Right renal cortex interstitium (tissue), 3 donors: ENCODE results near the gene NOX4. TPM values are rescaled to one million over a fixed set of nuclear protein-coding genes. Genes with fewer than 3 reads are reported as not detected.
"Not testable (repeated sequence)": the region's sequence is repeated elsewhere in the genome, so short reads cannot be mapped to it uniquely, and the experiment has no call there.

Source experiments
- DNase-seq, 3 donors: peaks; one replicate each; pipeline ENCODE4 v3.0.0-alpha.2; 2013; ENCODE audit warnings: low read depth in 3 of 3, low spot score in 2 of 3
- polyA plus RNA-seq, 3 donors: library from polyadenylated mRNA; unstranded; fragments of 120-200 nt; gene quantifications; one replicate each; pipeline ENCODE4 v1.2.1, GENCODE V29; 2013; ENCODE audit not compliant: insufficient read length in 3 of 3

NOX4 gene
- polyA plus RNA-seq, 3 donors: 50.2 to 65.6 (median 55.4) TPM

GRCh38 chr11:89463266-89463780 is 27.9 kb downstream of the NOX4 start:
- no peak for DNase-seq

GRCh38 chr11:89458716-89459115 is 32.5 kb downstream of the NOX4 start:
- DNase-seq: no peak

- no peak for DNase-seq
These were observed 34.0 kb downstream of the NOX4 start for GRCh38 chr11:89457190-89457589.

GRCh38 chr11:89456681-89457080 is 34.5 kb downstream of the NOX4 start:
- no peak for DNase-seq

- DNase-seq: no peak
These were observed 38.4 kb downstream of the NOX4 start for GRCh38 chr11:89452780-89453179.

GRCh38 chr11:89447845-89448244 is 43.3 kb downstream of the NOX4 start:
- no peak for DNase-seq

GRCh38 chr11:89443361-89444322 is 47.5 kb downstream of the NOX4 start:
- no peak for DNase-seq

GRCh38 chr11:89442801-89443200 is 48.4 kb downstream of the NOX4 start:
- DNase-seq: no peak

- DNase-seq: no peak
These were observed 49.6 kb downstream of the NOX4 start for GRCh38 chr11:89441606-89442005.

- DNase-seq: no peak
These were observed 53.9 kb downstream of the NOX4 start for GRCh38 chr11:89437317-89437716.

- DNase-seq: no peak
These were observed 55.1 kb downstream of the NOX4 start for GRCh38 chr11:89436071-89436470.

- no peak for DNase-seq
These were observed 57.9 kb downstream of the NOX4 start for GRCh38 chr11:89433278-89433677.

GRCh38 chr11:89432182-89432581 is 59.0 kb downstream of the NOX4 start:
- DNase-seq: not testable (repeated sequence)

GRCh38 chr11:89426501-89426900 is 64.7 kb downstream of the NOX4 start:
- DNase-seq: not testable (repeated sequence)

- no peak for DNase-seq
These were observed 69.5 kb downstream of the NOX4 start for GRCh38 chr11:89421718-89422117.

- DNase-seq: no peak
These were observed 70.2 kb downstream of the NOX4 start for GRCh38 chr11:89420981-89421380.

GRCh38 chr11:89416961-89417360 is 74.2 kb downstream of the NOX4 start:
- no peak for DNase-seq

- not testable (repeated sequence) for DNase-seq
These were observed 80.1 kb downstream of the NOX4 start for GRCh38 chr11:89411112-89411511.

GRCh38 chr11:89410666-89411065 is 80.5 kb downstream of the NOX4 start:
- not testable (repeated sequence) for DNase-seq

- not testable (repeated sequence) for DNase-seq
These were observed 82.7 kb downstream of the NOX4 start for GRCh38 chr11:89408441-89408840.

- DNase-seq: no peak
These were observed 85.5 kb downstream of the NOX4 start for GRCh38 chr11:89405629-89406028.

- not testable (repeated sequence) for DNase-seq
These were observed 99.5 kb downstream of the NOX4 start for GRCh38 chr11:89391654-89392053.
